Cerebellar cortex (tissue), 1 donor: ENCODE data around the gene PLEKHM2.
"Not testable (repeated sequence)": the region's sequence is repeated elsewhere in the genome, so short reads cannot be mapped to it uniquely, and the experiment has no call there.

Source experiments
- DNase-seq: peaks from one replicate; pipeline ENCODE4 v3.0.0-alpha.2; 2015; ENCODE audit warnings: low spot score

PLEKHM2 gene

DNA sequence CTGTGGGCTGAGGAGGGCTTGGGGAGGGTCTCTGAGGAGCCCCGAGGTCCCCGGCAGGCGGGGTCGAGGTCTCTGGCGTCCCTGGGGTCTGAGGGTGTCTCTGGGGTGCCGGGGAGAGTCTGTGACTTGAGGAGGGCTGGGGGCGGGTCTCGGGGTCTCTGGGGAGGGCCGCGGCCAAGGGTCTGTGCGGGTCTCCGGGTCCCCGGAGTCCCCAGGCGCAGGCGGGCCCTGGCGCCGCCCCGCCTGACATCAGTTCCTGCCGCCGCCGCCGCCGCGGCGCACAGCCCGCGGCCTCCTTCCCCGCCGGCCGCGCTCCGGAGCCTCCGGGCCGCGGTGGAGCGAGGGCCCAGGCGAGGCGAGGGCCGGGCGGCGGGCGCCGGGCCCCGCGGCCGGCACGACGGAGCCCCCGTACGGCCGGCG is at the start of gene PLEKHM2:
TSS of gene PLEKHM2 (plus strand) at position 279 of the 420 bp plus-strand sequence. CDS start 239 bp downstream, outside the sequence.
- DNase-seq: no peak

DNA sequence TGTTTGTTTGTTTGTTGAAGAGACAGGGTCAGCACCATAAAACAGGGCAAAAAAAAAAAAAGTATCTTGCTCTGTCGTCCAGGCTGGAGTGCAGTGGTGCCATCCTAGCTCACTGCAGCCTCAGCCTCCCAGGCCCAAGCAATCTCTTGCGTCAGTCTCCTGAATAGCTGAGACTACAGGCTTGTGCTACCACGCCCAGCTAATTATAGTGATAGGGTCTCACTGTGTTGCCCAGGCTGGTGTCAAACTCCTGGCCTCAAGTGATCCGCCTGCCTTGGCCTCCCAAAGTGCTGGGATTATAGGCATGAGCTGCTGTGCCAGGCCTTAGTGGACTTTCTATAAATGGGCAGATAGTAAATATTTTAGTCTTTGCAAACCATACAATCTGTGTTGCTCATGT is 47.7 kb upstream of the PLEKHM2 start:
- no peak for DNase-seq

GRCh38 chr1:15637826-15638225 is 46.3 kb upstream of the PLEKHM2 start:
- no peak for DNase-seq

DNA sequence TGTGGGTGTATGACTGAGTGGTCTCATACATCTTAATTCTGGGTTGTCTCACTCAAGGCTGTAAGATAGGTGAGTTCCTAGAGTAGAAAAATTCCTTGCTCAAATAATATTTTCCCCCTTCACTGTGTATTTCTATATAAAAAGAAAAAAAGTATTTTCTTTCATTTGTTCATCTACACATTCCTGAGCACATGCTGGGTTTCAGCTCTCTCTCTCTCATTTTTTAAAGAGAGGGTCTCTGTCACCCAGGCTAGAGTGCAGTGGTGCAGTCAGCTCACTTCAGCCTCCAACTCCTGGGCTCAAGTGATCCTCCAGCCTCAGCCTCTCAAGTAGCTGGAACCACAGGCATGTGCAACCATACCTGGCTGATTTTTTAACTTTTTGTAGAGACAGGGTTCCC is 44.9 kb upstream of the PLEKHM2 start:
- no peak for DNase-seq

DNA sequence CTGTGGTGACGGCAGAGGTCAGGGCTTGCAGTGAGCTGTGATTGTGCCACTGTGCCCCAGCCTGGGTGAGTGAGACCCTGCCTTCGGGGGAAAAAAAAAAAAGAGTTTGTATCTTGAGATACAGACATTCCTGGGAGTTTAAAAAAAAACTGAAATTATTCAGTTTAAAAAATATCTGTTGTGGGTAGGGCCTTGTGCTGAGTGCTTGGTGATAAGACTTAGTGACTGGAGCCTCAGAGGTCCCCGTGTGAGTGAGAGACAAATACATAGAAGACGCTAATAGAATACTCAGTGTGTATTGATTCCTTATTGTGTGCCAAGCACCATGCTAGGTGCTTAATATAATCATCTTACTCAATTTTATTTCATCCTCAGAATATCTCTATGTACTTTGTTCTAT is 44.2 kb upstream of the PLEKHM2 start:
- no peak for DNase-seq

- DNase-seq: no peak
Measured at GRCh38 chr1:15640667-15641066, 43.5 kb upstream of the PLEKHM2 start.

GRCh38 chr1:15649937-15650336 is 34.2 kb upstream of the PLEKHM2 start:
- no peak for DNase-seq

DNA sequence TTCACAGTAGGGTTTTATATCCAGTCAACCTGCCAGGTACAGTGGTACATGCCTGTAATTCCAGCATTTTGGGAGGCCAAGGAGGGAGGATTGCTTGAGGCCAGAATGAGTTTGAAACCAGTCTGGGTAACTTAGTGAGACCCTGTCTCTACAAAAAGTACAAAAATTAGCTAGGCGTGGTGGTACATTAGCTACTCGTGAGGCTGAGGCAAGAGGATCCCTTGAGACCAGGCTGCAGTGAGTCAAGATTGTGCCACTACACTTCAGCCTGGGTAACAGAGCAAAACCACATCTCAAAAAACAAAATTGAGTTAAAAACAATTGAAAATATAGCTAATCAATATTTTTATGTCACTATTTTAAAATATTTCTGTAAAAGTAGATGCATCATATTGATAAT is 33.7 kb upstream of the PLEKHM2 start:
- DNase-seq: no peak

GRCh38 chr1:15652130-15652529 is 32.0 kb upstream of the PLEKHM2 start:
- DNase-seq: not testable (repeated sequence)

GRCh38 chr1:15654091-15654690 is 29.9 kb upstream of the PLEKHM2 start:
- DNase-seq: no peak

DNA sequence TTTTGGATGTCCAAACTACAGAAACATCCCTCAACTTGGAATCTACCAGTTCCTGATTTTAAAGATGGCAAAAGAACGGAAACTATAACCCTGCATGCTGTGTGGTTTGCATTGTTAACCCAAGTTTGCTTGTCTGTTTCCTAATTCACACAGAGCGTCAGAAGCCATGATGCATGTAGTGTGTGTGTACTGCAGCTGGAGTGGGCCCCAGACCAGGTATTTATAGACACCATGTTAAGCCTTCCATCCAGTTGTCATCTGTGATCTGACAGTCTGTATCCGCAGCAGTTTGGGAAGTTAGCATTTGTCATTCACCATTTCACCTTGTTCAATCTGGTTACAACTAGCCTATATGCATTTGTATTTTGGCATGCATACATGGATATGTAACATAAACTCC is 27.7 kb upstream of the PLEKHM2 start:
- DNase-seq: no peak

DNA sequence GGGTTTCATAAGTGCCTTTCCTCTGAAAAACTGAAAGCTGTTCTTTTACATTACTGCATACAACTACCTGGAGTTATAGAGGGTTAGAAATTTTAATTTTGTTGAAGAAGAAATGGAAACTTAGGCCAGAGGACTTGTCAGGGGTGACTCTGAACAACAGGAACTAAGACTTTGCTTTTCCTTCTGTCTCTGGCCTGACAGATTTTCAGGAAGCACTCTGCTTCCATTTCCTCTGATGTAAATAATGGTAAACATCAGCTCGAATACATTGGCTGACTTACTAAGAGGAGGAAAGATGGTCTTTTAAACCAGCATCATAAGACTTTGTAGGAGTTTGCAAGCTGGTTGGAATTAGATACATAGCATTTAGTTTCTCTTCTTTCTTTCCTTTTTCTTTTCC is 27.1 kb upstream of the PLEKHM2 start:
- DNase-seq: no peak

DNA sequence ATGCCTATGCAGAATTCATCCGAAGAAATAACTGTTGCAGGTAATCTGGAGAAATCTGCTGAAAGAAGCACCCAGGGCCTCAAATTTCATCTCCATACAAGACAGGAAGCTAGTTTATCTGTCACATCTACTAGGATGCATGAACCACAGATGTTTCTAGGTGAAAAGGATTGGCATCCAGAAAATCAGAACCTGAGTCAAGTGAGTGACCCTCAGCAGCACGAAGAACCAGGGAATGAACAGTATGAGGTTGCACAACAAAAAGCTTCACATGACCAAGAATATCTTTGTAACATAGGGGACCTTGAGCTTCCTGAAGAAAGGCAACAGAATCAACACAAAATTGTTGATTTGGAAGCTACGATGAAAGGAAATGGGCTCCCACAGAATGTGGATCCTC is 24.0 kb upstream of the PLEKHM2 start:
- no peak for DNase-seq

- DNase-seq: no peak
Measured at GRCh38 chr1:15662477-15662876, 21.6 kb upstream of the PLEKHM2 start.

DNA sequence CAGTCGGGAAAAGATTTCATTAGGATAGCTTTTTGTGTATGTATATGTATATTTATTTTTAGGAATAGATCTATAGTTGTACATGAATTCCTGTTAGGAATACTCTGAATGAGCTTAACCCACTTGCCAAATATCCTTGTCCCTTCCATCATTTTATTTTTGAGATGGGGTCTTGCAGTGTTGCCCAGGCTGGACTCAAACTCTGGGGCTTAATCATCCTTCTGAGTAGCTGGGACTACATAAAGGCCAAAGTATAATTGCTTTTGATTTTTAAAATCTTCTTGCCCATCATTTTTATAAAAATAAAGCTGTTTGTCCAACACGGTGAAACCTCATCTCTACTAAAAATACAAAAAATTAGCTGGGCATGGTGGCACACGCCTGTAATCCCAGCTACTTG is 20.2 kb upstream of the PLEKHM2 start:
- DNase-seq: no peak

DNA sequence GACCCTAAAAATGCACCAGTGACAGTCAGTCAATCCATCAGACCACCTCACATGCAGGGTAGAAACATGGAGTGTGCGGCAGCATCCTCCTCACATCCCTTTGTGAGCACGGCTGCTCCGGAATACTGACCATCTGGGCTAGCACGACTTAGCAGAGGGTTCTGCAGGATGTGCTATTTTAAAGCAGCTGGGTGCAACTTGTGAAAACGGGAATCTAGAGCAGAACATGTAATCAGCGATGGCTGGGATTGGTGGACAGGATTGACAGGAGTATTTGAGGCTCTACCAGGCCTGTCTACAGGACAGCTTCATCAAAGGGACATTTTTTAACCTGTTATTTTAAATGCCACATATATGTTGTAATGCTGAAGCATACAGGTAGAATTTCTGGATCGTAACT is 16.8 kb upstream of the PLEKHM2 start:
- DNase-seq: no peak

DNA sequence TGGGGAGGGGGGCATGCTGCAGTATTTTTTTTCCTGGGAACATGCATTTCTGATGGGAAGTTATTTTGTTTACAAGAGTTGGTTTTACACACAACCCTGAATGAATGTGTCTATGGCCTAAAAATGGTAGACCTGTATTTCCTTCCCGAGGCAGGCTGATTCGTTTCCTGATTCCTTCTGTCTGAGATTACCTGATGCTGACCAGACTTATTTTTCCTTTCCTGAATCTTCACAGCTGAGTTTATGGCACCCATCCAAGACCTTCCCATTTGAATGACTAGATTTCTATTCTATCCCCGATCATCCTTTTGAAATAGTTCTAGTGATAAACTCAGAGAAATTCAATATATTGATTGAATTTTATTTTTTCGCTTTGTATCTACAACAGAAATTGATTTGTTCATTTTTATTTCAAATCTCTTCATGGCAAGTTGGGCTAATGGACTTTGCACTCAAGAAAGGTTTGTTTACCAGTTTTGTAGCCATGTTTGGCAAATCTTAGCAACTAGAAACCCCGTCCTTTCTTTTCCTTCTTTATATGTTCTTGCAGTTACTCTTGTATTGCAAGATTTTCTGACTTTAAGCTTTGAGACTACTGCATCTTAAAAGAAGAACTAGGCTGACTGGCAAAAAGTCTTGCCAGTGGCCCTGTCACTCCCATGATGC is 15.9 kb upstream of the PLEKHM2 start:
- no peak for DNase-seq

DNA sequence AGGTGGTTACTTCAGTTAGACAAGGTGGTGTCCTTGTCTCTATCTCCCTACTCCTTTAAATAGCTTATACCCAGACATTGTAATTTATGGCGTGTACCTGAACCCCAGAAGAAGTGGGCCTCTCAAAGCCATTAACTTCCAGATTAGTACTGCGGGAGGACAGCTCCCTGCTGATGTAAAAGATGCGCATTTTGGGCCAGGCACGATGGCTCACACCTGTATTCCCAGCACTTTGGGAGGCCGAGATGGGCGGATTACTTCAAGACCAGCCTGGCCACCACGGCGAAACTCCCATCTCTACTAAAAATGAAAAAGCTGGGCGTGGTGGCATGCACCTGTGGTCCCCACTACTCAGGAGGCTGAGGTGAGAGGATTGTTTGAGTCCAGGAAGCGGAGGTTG is 15.0 kb upstream of the PLEKHM2 start:
- no peak for DNase-seq

DNA sequence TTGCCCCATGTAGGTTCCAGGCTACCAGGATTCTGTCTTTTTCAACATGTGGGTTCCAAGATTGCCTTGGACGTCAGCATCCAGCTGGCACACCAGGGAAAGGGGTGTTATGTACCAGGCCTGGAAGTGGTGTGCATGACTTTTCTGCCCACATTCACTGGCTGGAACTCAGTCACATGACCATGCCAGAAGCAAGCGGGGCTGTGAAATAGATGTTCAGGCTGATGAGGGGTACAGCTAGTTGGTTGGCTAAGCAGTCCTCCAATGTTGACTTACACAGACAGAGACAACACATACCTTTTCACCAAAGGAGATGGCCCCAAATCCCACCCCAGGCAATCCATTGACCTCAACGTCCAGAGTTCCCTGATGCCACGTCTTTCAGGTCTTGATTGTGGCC is 14.3 kb upstream of the PLEKHM2 start:
- DNase-seq: no peak

DNA sequence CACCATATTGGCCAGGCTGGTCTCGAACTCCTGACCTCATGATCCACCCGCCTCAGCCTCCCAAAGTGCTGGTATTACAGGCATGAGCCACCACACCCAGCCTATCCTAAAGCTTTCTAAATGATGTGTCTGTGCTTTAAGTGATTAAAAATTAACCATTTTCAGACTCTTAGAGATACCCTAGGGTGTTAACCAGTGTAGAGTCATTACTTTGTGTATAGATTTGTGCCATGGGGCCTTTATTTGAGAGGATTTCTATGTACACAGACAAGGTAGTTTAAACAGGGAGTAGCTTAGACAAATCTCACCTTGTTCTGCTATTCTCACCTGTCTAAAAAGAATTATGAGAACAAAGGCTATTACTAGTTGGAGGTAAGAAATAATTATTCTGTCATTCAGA is 12.7 kb upstream of the PLEKHM2 start:
- no peak for DNase-seq

DNA sequence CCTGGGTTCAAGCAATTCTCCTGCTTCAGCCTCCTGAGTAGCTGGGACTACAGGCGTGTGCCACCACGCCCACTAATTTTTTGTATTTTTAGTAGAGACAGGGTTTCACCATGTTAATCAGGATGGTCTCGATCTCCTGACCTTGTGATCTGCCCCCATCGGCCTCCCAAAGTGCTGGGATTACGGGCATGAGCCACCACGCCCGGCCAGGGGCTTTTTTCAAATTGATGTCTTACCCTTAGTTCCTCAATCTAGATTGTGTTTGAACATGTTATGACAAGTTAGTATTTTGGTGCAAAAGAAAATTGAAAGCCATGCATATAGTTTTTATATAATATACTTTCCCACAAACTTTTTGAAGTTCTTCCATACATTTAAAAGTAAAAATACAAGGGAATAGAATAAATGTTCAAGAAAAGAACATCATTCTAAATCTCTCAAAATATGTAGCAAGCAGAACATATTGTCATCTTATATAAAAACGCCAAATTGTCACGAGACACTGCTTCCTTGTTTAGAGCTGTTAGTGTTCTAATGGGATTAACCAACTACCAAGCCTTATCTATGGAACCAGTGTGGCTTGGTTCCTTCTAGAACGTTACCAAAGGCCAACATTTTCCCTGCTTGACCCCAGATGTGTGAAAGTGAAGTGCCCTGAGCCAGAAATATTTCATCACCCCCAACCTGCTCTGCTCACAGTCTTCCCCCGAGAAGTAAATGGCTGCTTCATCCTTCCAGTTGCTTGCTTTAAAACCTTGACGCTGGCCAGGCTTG is 9.5 kb upstream of the PLEKHM2 start:
- no peak for DNase-seq

DNA sequence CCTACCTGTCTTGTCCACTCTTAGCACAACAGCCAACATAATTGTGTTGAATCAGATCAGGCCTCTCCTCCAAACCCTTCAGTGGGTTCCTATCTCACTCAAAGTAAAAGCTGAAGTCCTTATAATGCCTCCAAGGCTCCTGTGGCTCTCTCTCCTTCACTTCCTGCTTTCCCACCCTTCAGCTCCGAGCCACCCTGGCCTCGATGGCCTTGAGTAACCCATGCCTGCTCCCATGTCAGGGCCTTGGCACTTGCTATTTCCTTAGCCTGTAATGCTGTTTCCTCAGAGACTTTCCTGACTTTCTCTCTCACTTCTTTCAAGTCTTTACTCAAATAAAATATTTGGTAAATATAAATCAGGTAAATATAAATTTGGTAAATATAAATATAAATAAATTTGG is 8.1 kb upstream of the PLEKHM2 start:
- DNase-seq: no peak
